Gastroesophageal sphincter (tissue), 3 donors: ENCODE data around the gene CDC42BPA.

Source experiments
- CTCF ChIP-seq, 4 experiments: fragments of 200-600 bp in 2 of 4; fragments of 450-650 bp in 2 of 4; sonication (generic) in 1 of 4; IDR thresholded peaks; one replicate each; pipeline ENCODE4 v1.5.1; 2017 to 2019; ENCODE audit warnings: antibody characterized with exemption in 4 of 4, mild to moderate bottlenecking in 2 of 4, moderate library complexity in 2 of 4
- EP300 ChIP-seq: sonication (generic); formaldehyde crosslinking; IDR thresholded peaks from one replicate; pipeline ENCODE4 v1.6.1; 2017; ENCODE audit warnings: antibody characterized with exemption, mild to moderate bottlenecking
- POLR2A ChIP-seq, 2 donors: fragments of 450-650 bp; IDR thresholded peaks; one replicate each; pipeline ENCODE4 v1.6.1; 2017; ENCODE audit warnings: antibody characterized with exemption in 2 of 2, mild to moderate bottlenecking in 2 of 2, moderate library complexity in 1 of 2
- POLR2AphosphoS5 ChIP-seq: sonication (generic); formaldehyde crosslinking; IDR thresholded peaks from one replicate; pipeline ENCODE4 v1.6.1; 2017; ENCODE audit warnings: antibody characterized with exemption

DNA sequence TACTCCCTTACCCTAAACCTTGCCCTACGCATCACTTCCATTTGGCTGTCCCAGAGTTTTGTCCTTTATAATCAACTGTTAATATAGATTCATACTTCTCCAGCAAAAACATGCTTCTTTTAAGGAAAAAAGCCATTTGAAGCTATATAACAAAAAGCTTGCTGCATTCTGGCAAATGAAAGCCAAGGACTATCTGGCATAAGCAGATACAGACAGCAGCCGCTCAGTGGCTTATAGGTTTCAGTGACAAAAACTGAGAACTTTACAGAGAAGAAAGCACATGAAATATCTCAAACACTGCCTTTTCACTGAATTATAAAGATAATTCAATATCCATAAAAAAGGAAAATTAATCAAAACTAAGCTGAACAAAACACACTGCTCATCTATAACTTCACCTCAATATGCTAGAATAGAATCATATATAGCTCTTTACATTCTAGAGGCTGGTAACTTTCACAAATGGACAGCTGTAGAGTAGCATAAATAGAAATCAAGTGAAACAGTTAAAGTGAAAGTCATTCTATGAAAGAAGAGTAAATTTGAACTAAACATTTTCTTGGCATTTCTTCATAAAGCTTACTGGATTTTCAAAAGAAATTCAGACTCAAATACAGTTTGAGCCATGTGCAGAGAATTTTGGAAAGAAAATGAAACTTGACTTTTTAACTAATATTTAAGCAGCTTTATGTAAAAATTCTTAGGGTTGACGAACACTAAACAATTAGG, 19.6 kb downstream of the CDC42BPA start:
- TF ChIP-seq CTCF (IDR thresholded peaks at IDR 0.05) (no peak), POLR2AphosphoS5 (no peak), EP300 (no peak), POLR2A (IDR thresholded peaks at IDR 0.05) (no peak)
